ENCODE measurements around the gene CUL2. TPM values are rescaled to one million over a fixed set of nuclear protein-coding genes. Genes with fewer than 3 reads are reported as not detected.

The CUL2 gene
- total RNA-seq, 4 donors from 2014 or later: 12.0 to 23.8 (median 13.3) TPM

GRCh38 chr10:35005868-35006267 is 84.3 kb downstream of the CUL2 start:
- 86% methylated on average over 8 of the region's 8 CpGs for WGBS, 2 donors
- no peaks in the 10 kb centered on the region for H3K27me3 ChIP-seq
- no peaks in the 10 kb centered on the region for H3K4me1 ChIP-seq
- no peaks in the 10 kb centered on the region for H3K9me3 ChIP-seq
- DNase-seq (ENCODE audit: low spot score in 2 of 2): no peak
- no peak overlapping the region for H3K27ac ChIP-seq
- peaks cover 0 to 47% (median 0%) of the 10 kb centered on the region in 3 donors for H3K36me3 ChIP-seq
- no peak overlapping the region for H3K4me3 ChIP-seq
- no peak for TF ChIP-seq EP300 (IDR thresholded peaks at IDR 0.05)

- Histone ChIP-seq H3K4me3 (no peak overlapping the region), H3K27ac (no peak overlapping the region), H3K4me1 (no peaks in the 10 kb centered on the region), H3K36me3 (peaks cover 0 to 37% (median 0%) of the 10 kb centered on the region in 3 donors), H3K9me3 (no peaks in the 10 kb centered on the region), H3K27me3 (no peaks in the 10 kb centered on the region)
- no peak for DNase-seq (ENCODE audit: low spot score in 2 of 2)
- whole genome bisulfite sequencing, 2 donors: 85 to 92% methylated on average over 3 of the region's 3 CpGs
- TF ChIP-seq POLR2A (IDR thresholded peaks at IDR 0.05) (no peak), CTCF (IDR thresholded peaks at IDR 0.05) (no peak), EP300 (IDR thresholded peaks at IDR 0.05) (no peak)
These were observed 85.5 kb downstream of the CUL2 start for GRCh38 chr10:35004651-35005050.

GRCh38 chr10:35003906-35004305 is 86.2 kb downstream of the CUL2 start:
- Histone ChIP-seq H3K27ac (no peak overlapping the region), H3K4me1 (no peaks in the 10 kb centered on the region), H3K27me3 (no peaks in the 10 kb centered on the region), H3K4me3 (no peak overlapping the region), H3K36me3 (peaks cover 0 to 32% (median 0%) of the 10 kb centered on the region in 3 donors), H3K9me3 (no peaks in the 10 kb centered on the region)
- no peak for DNase-seq (ENCODE audit: low spot score in 2 of 2)
- TF ChIP-seq EP300 (IDR thresholded peaks at IDR 0.05) (no peak), POLR2A (IDR thresholded peaks at IDR 0.05) (no peak), CTCF (IDR thresholded peaks at IDR 0.05) (no peak)
- 67 to 68% methylated on average over 4 of the region's 4 CpGs for WGBS, 2 donors

GRCh38 chr10:35000936-35001335 is 89.2 kb downstream of the CUL2 start:
- DNase-seq (ENCODE audit: low spot score in 2 of 2): no peak
- no peak overlapping the region for H3K4me3 ChIP-seq
- H3K9me3 ChIP-seq: no peaks in the 10 kb centered on the region
- H3K27ac ChIP-seq: no peak overlapping the region
- WGBS, 2 donors: 91 to 93% methylated on average over 4 of the region's 4 CpGs
- H3K27me3 ChIP-seq: no peaks in the 10 kb centered on the region
- TF ChIP-seq CTCF (IDR thresholded peaks at IDR 0.05) (no peak), POLR2A (IDR thresholded peaks at IDR 0.05) (no peak), EP300 (IDR thresholded peaks at IDR 0.05) (no peak)
- no peaks in the 10 kb centered on the region for H3K4me1 ChIP-seq
- peaks cover 0 to 22% (median 0%) of the 10 kb centered on the region in 3 donors for H3K36me3 ChIP-seq

- no peak overlapping the region for H3K4me3 ChIP-seq
- TF ChIP-seq EP300 (IDR thresholded peaks at IDR 0.05) (no peak), CTCF (IDR thresholded peaks at IDR 0.05) (no peak), POLR2A (IDR thresholded peaks at IDR 0.05) (no peak)
- WGBS, 2 donors: 65 to 69% methylated on average over 5 of the region's 5 CpGs
- DNase-seq (ENCODE audit: low spot score in 2 of 2): no peak
- no peaks in the 10 kb centered on the region for H3K9me3 ChIP-seq
- H3K27me3 ChIP-seq: no peaks in the 10 kb centered on the region
- no peak overlapping the region for H3K27ac ChIP-seq
- H3K4me1 ChIP-seq: peaks cover 0 to 4% (median under 1%) of the 10 kb centered on the region in 4 donors
- peaks cover 0 to 13% (median 0%) of the 10 kb centered on the region in 3 donors for H3K36me3 ChIP-seq
These were observed 90.6 kb downstream of the CUL2 start for GRCh38 chr10:34999532-34999931.

GRCh38 chr10:34998940-34999339 is 91.2 kb downstream of the CUL2 start:
- WGBS, 2 donors: 96 to 97% methylated on average over 3 of the region's 3 CpGs
- Histone ChIP-seq H3K27me3 (no peaks in the 10 kb centered on the region), H3K9me3 (no peaks in the 10 kb centered on the region), H3K4me1 (peaks cover 0 to 9% (median 2%) of the 10 kb centered on the region in 4 donors), H3K4me3 (no peak overlapping the region), H3K27ac (no peak overlapping the region), H3K36me3 (peaks cover 0 to 9% (median 0%) of the 10 kb centered on the region in 3 donors)
- no peak for DNase-seq (ENCODE audit: low spot score in 2 of 2)
- no peak for TF ChIP-seq EP300 (IDR thresholded peaks at IDR 0.05)
- TF ChIP-seq POLR2A (IDR thresholded peaks at IDR 0.05): no peak
